ENCODE results near the gene TMA7B. TPM values are rescaled to one million over a fixed set of nuclear protein-coding genes. Genes with fewer than 3 reads are reported as not detected.
"Not testable (repeated sequence)": the region's sequence is repeated elsewhere in the genome, so short reads cannot be mapped to it uniquely, and the experiment has no call there.

TMA7B gene
- total and polyA plus RNA-seq, 4 donors, result not detected

DNA sequence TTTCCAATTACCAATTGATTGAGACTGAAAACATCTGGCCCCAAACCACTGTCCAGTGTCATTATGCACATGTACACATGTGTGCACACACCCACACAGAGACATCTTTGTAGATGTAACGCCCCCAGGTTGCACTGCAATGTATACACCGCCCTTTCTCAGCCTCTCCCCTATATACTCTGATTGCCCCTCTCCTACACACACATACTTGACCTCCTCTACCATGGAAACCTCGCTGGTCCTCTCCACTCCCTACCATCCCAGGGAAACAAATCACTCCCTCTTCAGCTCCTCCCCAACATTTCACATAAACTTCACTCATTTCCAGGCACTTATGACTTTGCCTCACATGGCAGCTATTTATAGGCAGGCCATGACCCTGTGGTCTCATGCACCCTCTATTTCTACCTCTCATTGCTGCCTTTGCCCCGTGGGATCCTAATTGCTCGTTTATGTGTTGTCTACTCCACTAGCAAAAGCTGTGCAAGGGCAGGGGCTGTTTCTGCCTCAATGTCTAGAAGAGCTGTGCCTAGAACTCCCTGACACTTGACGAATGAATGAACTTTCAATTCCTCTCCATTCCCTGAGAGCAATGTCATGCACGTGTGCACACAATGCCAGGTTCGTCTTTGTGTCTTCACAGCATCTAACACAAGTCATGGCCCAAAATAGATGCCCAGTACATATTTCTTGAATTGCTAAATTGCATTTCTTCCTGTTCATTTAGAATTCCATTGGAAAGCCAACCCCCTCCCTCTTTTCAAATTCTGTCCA, 10.0 kb upstream of the TMA7B start:
- no peak overlapping the region for H3K4me3 ChIP-seq (ENCODE audit: low read depth, low read length)
- WGBS (ENCODE audit: insufficient coverage), result 76% methylated on average over 8 of the region's 8 CpGs
- no peaks in the 10 kb centered on the region for H3K27me3 ChIP-seq (ENCODE audit: control insufficient read depth, insufficient read depth, low read length)

DNA sequence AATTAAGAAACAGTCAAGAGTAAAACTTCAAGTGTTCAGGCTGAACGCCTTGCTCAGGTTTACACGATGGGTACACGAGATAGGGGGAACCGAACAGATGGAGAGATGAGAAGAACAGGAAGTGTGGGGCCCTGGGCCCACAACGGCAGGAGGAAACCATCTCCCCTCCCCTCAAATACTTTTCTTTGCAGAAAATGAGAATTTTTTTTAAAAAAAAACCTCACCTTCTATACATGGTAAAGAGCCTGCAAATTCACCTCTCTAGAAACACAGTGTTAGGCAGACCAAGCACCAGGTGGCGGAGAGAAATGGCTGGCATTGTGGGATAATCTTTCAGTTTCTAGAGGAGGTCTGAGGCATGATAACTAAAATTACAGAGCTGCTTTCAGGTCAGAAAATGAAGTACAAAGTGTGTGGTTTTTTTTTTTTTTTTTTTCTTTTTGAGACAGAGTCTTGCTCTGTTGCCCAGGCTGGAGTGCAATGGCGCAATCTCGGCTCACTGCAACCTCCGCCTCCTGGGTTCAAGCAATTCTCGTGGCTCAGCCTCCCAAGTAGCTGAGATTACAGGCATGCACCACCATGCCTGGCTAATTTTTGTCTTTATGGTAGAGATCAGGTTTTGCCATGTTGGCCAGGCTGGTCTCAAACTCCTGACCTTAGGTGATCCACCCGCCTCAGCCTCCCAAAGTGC, 8.4 kb upstream of the TMA7B start:
- not testable (repeated sequence) for H3K9me3 ChIP-seq (ENCODE audit: control insufficient read depth, insufficient read depth, low read length); H3K4me3 ChIP-seq (ENCODE audit: low read depth, low read length); H3K27ac ChIP-seq (ENCODE audit: low read depth, low read length); H3K27me3 ChIP-seq (ENCODE audit: control insufficient read depth, insufficient read depth, low read length); H3K36me3 ChIP-seq (ENCODE audit: control insufficient read depth, insufficient read depth, low read length); DNase-seq (ENCODE audit: low read depth in 4 of 6, low spot score in 6 of 6)
- WGBS (ENCODE audit: insufficient coverage), result 100% methylated on average over 5 of the region's 11 CpGs
- H3K4me1 ChIP-seq (ENCODE audit: control insufficient read depth, insufficient read depth, low read length), result peaks cover 17% of the 10 kb centered on the region

More for the DNA sequence above, 10.0 kb upstream of the TMA7B start:
- H3K36me3 ChIP-seq (ENCODE audit: control insufficient read depth, insufficient read depth, low read length), result no peaks in the 10 kb centered on the region
- no peaks in the 10 kb centered on the region for H3K9me3 ChIP-seq (ENCODE audit: control insufficient read depth, insufficient read depth, low read length)
- no peak overlapping the region for H3K27ac ChIP-seq (ENCODE audit: low read depth, low read length)
- no peak for DNase-seq (ENCODE audit: low read depth in 4 of 6, low spot score in 6 of 6)
- peaks cover 16% of the 10 kb centered on the region for H3K4me1 ChIP-seq (ENCODE audit: control insufficient read depth, insufficient read depth, low read length)

DNA sequence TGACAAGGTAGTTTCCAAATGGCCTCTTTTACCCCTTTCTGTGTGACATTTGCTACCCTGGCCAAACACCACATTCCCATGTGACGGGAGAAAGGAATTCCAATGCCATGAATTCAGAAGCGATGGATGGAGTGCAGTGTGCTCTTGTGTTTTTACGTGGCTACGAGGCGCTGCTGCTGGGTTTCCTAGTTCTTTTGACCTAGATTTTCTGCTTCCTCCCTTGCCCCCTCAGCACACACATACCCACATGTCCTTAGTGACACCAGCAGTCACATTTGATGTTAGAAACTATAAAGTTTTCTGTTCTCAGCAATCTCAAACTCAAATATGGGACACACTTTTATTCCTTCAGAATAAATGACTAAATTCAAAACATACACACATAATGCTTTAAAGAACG, 7.8 kb upstream of the TMA7B start:
- H3K36me3 ChIP-seq (ENCODE audit: control insufficient read depth, insufficient read depth, low read length), result no peaks in the 10 kb centered on the region
- 100% methylated on average over 2 of the region's 6 CpGs for WGBS (ENCODE audit: insufficient coverage)
- H3K9me3 ChIP-seq (ENCODE audit: control insufficient read depth, insufficient read depth, low read length), result no peaks in the 10 kb centered on the region
- H3K27me3 ChIP-seq (ENCODE audit: control insufficient read depth, insufficient read depth, low read length), result no peaks in the 10 kb centered on the region
- no peak overlapping the region for H3K4me3 ChIP-seq (ENCODE audit: low read depth, low read length)
- no peak for DNase-seq (ENCODE audit: low read depth in 4 of 6, low spot score in 6 of 6)
- H3K27ac ChIP-seq (ENCODE audit: low read depth, low read length), result no peak overlapping the region
- peaks cover 14% of the 10 kb centered on the region for H3K4me1 ChIP-seq (ENCODE audit: control insufficient read depth, insufficient read depth, low read length)

- Histone ChIP-seq H3K27ac (ENCODE audit: low read depth, low read length) (no peak overlapping the region), H3K36me3 (ENCODE audit: control insufficient read depth, insufficient read depth, low read length) (no peaks in the 10 kb centered on the region), H3K9me3 (ENCODE audit: control insufficient read depth, insufficient read depth, low read length) (no peaks in the 10 kb centered on the region), H3K4me1 (ENCODE audit: control insufficient read depth, insufficient read depth, low read length) (peaks cover 14% of the 10 kb centered on the region), H3K27me3 (ENCODE audit: control insufficient read depth, insufficient read depth, low read length) (no peaks in the 10 kb centered on the region), H3K4me3 (ENCODE audit: low read depth, low read length) (no peak overlapping the region)
- no peak for DNase-seq (ENCODE audit: low read depth in 4 of 6, low spot score in 6 of 6)
- 93% methylated on average over 2 of the region's 2 CpGs for WGBS (ENCODE audit: insufficient coverage)
These were observed 7.1 kb upstream of the TMA7B start for GRCh38 chr22:39953101-39953500.

DNA sequence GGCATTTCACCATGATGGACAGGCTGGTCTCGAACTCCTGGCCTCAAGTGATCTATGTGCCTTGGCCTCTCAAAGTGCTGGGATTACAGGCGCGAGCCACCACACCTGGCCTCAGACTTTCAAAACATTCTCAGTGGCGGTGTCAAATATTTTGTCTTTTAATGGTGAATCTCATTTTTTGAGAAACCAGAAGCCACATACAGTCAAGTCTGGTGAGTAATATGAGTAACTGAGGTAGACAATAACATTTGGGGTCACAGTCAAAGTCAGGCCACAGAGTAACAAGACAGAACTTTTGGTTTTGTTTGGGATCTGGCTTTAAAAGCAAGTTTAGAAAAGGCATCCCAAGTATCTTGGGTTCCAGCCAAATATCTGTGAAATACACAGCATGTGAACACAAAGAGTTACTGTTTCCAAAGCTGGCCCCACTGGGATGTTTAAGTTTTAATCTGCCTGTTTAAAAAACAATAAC, 5.6 kb upstream of the TMA7B start:
- peak overlapping the region; percentile 64 for H3K27ac ChIP-seq (ENCODE audit: low read depth, low read length)
- H3K9me3 ChIP-seq (ENCODE audit: control insufficient read depth, insufficient read depth, low read length), result no peaks in the 10 kb centered on the region
- H3K36me3 ChIP-seq (ENCODE audit: control insufficient read depth, insufficient read depth, low read length), result no peaks in the 10 kb centered on the region
- H3K4me3 ChIP-seq (ENCODE audit: low read depth, low read length), result no peak overlapping the region
- WGBS (ENCODE audit: insufficient coverage), result 79% methylated on average over 3 of the region's 4 CpGs
- H3K4me1 ChIP-seq (ENCODE audit: control insufficient read depth, insufficient read depth, low read length), result peaks cover 21% of the 10 kb centered on the region
- peak in 2 of 6 donors; percentile 54 to 72 for DNase-seq (ENCODE audit: low read depth in 4 of 6, low spot score in 6 of 6)
- no peaks in the 10 kb centered on the region for H3K27me3 ChIP-seq (ENCODE audit: control insufficient read depth, insufficient read depth, low read length)

DNA sequence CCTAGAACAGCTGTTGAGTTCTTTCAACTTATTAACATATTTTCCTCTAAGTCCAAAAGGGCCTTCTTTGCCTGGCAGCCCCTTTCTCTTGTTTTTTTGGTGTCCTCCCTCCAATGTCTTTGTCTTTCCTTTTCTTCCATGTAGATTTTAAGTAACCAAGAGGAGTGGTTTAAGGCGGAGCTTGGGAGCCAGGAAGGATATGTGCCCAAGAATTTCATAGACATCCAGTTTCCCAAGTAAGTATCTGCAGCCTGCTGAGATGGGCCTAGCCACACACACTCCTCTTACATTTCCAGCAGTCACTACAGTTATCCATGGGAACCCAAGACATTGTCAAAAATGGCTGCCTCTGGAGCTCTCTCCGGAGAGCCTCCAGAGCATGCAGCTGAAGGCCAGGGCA, 4.5 kb upstream of the TMA7B start:
- Histone ChIP-seq H3K27ac (ENCODE audit: low read depth, low read length) (no peak overlapping the region), H3K9me3 (ENCODE audit: control insufficient read depth, insufficient read depth, low read length) (no peaks in the 10 kb centered on the region), H3K4me1 (ENCODE audit: control insufficient read depth, insufficient read depth, low read length) (peaks cover 26% of the 10 kb centered on the region), H3K36me3 (ENCODE audit: control insufficient read depth, insufficient read depth, low read length) (no peaks in the 10 kb centered on the region), H3K27me3 (ENCODE audit: control insufficient read depth, insufficient read depth, low read length) (no peaks in the 10 kb centered on the region), H3K4me3 (ENCODE audit: low read depth, low read length) (no peak overlapping the region)
- WGBS (ENCODE audit: insufficient coverage), result no CpG with 5 or more reads among the region's 2 CpGs
- DNase-seq (ENCODE audit: low read depth in 4 of 6, low spot score in 6 of 6), result no peak

DNA sequence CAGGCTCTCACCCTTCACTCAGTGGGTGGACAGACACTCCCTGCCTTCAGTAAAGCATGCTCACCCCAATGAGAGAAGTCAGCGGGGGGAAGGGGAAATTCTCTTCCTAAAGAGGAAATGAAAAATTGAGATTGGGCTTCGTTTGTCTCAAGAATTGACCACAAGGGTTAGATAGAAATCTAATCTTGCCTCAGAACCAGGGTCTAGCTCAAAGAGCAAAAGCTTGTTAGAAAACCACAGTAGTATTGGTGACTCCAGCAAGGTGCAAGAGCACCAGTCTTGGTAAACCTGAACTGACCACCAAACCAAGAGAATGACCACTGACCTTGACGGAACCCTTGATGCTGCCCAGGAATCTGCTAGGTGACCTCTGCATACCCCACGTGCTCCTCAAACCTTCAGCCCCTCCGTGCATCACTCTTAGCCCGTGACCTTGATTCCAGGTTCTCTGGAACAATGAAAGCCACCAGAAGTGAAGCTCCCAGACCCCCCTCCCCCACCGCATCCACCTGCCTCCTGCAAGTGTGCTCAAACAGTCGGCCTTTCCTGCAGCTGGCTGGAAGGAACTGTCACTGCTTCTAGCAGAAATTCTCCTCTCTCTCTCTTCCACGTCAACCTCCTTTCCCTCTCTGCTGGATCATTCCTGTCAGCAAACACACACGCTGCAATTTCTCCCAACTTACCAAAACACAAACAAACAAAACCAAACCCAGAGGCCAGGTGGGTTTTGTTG, 3.1 kb upstream of the TMA7B start:
- peaks cover 26% of the 10 kb centered on the region for H3K4me1 ChIP-seq (ENCODE audit: control insufficient read depth, insufficient read depth, low read length)
- WGBS (ENCODE audit: insufficient coverage), result 80% methylated on average over 7 of the region's 10 CpGs
- DNase-seq (ENCODE audit: low read depth in 4 of 6, low spot score in 6 of 6), result no peak
- H3K36me3 ChIP-seq (ENCODE audit: control insufficient read depth, insufficient read depth, low read length), result no peaks in the 10 kb centered on the region
- H3K9me3 ChIP-seq (ENCODE audit: control insufficient read depth, insufficient read depth, low read length), result no peaks in the 10 kb centered on the region
- no peak overlapping the region for H3K27ac ChIP-seq (ENCODE audit: low read depth, low read length)
- no peak overlapping the region for H3K4me3 ChIP-seq (ENCODE audit: low read depth, low read length)
- no peaks in the 10 kb centered on the region for H3K27me3 ChIP-seq (ENCODE audit: control insufficient read depth, insufficient read depth, low read length)

GRCh38 chr22:39958009-39958711, 2.0 kb upstream of the TMA7B start:
- Histone ChIP-seq H3K27ac (ENCODE audit: low read depth, low read length) (no peak overlapping the region), H3K27me3 (ENCODE audit: control insufficient read depth, insufficient read depth, low read length) (no peaks in the 10 kb centered on the region), H3K4me1 (ENCODE audit: control insufficient read depth, insufficient read depth, low read length) (peaks cover 26% of the 10 kb centered on the region), H3K36me3 (ENCODE audit: control insufficient read depth, insufficient read depth, low read length) (no peaks in the 10 kb centered on the region), H3K9me3 (ENCODE audit: control insufficient read depth, insufficient read depth, low read length) (no peaks in the 10 kb centered on the region), H3K4me3 (ENCODE audit: low read depth, low read length) (no peak overlapping the region)
- no peak for DNase-seq (ENCODE audit: low read depth in 4 of 6, low spot score in 6 of 6)
- 78% methylated on average over 4 of the region's 8 CpGs for WGBS (ENCODE audit: insufficient coverage)

GRCh38 chr22:39958949-39959639, 1.1 kb upstream of the TMA7B start:
- peaks cover 24% of the 10 kb centered on the region for H3K4me1 ChIP-seq (ENCODE audit: control insufficient read depth, insufficient read depth, low read length)
- H3K9me3 ChIP-seq (ENCODE audit: control insufficient read depth, insufficient read depth, low read length), result no peaks in the 10 kb centered on the region
- no peaks in the 10 kb centered on the region for H3K27me3 ChIP-seq (ENCODE audit: control insufficient read depth, insufficient read depth, low read length)
- no peaks in the 10 kb centered on the region for H3K36me3 ChIP-seq (ENCODE audit: control insufficient read depth, insufficient read depth, low read length)
- H3K27ac ChIP-seq (ENCODE audit: low read depth, low read length), result no peak overlapping the region
- no peak overlapping the region for H3K4me3 ChIP-seq (ENCODE audit: low read depth, low read length)
- 80% methylated on average over 11 of the region's 11 CpGs for WGBS (ENCODE audit: insufficient coverage)
- DNase-seq (ENCODE audit: low read depth in 4 of 6, low spot score in 6 of 6), result peak in 1 of 6 donors; percentile 20
